Heart left ventricle (tissue), 13 donors: ENCODE measurements around the gene TTYH3.

Experiments used
- CTCF ChIP-seq, 12 donors: fragments of 200-600 bp; sonication (generic) in 4 of 12; IDR thresholded peaks; one replicate each; pipeline versions ENCODE4 v1.5.0 to v1.8.0; 2018 to 2022; ENCODE audit warnings: antibody characterized with exemption in 12 of 12, mild to moderate bottlenecking in 5 of 12
- POLR2A ChIP-seq, 2 donors: fragments of 450-650 bp; IDR thresholded peaks; one replicate each; pipeline ENCODE4 v1.6.1; 2017; ENCODE audit warnings: antibody characterized with exemption in 2 of 2, mild to moderate bottlenecking in 2 of 2, moderate library complexity in 2 of 2
- donor health status: ischemic (EF 13 %, LVEDD 7.1; RV severe dilation, severe dysfunction).
- donor health status: DM: no; HTN: yes; CAD: no.
- donor health status: DM: no; HTN: no; CAD: no.
- donor health status: ischemic (EF 25% LVEDD 6.9; RV normal size, moderate dysfunction).
- donor health status: ischemic (EF 25% LVEDD 5.7; RV mildly dilated, moderate dysfunction).
- donor health status: ischemic (EF 35%, LVEDD 5.7; RV mildly dilated, moderate dysfunction).
- donor health status: nonischemic (EF 11% LVEDD 7.7; RV severe dilation, severe dysfunction).
- donor health status: DM: yes; HTN: yes; CAD: no.
- donor health status: PGD.
- donor health status: ischemic (EF 29% LVEDD 5.4; RV normal size, mild dysfunction).
- donor health status: nonischemic (EF 23%, LVEDD 6.1; RV moderate dilation, normal function).

GRCh38 chr7:2651847-2652735 is 20.3 kb downstream of the TTYH3 start:
- TF ChIP-seq POLR2A (IDR thresholded peaks at IDR 0.05) = no peak
- TF ChIP-seq CTCF (IDR thresholded peaks at IDR 0.05) = no peak
